Prostate gland (tissue), 2 donors: Measurements from ENCODE around the gene ARHGAP6.

Experiments used
- POLR2A ChIP-seq: fragments of 450-650 bp; IDR thresholded peaks from one replicate; pipeline ENCODE4 v1.6.1; 2016; ENCODE audit warnings: antibody characterized with exemption, mild to moderate bottlenecking
- TF ChIP-seq, protein P1 (sequence below), 4 experiments: fragments of 200-600 bp in 2 of 4; fragments of 450-650 bp in 2 of 4; sonication (generic) in 2 of 4; IDR thresholded peaks; 1 replicate in 3 of 4; 2 replicates in 1 of 4; pipeline ENCODE4 v1.5.1; 2016 to 2019; ENCODE audit warnings: antibody characterized with exemption in 4 of 4, mild to moderate bottlenecking in 2 of 4, moderate library complexity in 2 of 4

- TF ChIP-seq POLR2A, result no peak
- TF ChIP-seq, protein P1, sequence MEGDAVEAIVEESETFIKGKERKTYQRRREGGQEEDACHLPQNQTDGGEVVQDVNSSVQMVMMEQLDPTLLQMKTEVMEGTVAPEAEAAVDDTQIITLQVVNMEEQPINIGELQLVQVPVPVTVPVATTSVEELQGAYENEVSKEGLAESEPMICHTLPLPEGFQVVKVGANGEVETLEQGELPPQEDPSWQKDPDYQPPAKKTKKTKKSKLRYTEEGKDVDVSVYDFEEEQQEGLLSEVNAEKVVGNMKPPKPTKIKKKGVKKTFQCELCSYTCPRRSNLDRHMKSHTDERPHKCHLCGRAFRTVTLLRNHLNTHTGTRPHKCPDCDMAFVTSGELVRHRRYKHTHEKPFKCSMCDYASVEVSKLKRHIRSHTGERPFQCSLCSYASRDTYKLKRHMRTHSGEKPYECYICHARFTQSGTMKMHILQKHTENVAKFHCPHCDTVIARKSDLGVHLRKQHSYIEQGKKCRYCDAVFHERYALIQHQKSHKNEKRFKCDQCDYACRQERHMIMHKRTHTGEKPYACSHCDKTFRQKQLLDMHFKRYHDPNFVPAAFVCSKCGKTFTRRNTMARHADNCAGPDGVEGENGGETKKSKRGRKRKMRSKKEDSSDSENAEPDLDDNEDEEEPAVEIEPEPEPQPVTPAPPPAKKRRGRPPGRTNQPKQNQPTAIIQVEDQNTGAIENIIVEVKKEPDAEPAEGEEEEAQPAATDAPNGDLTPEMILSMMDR (IDR thresholded peaks at IDR 0.05), result no peak
Observed at GRCh38 chrX:11434607-11435006, 231.1 kb downstream of the ARHGAP6 start.
